Activated CD4-positive, alpha-beta T cell treated with anti-CD3 and anti-CD28 coated beads, Interleukin-2, amount 50 U/mL, for 1 hour (primary cell): ENCODE data around the gene UTS2R.

Experiments used
- DNase-seq: peaks from one replicate; pipeline ENCODE4 v3.0.0-alpha.2; 2020

Gene UTS2R

DNA sequence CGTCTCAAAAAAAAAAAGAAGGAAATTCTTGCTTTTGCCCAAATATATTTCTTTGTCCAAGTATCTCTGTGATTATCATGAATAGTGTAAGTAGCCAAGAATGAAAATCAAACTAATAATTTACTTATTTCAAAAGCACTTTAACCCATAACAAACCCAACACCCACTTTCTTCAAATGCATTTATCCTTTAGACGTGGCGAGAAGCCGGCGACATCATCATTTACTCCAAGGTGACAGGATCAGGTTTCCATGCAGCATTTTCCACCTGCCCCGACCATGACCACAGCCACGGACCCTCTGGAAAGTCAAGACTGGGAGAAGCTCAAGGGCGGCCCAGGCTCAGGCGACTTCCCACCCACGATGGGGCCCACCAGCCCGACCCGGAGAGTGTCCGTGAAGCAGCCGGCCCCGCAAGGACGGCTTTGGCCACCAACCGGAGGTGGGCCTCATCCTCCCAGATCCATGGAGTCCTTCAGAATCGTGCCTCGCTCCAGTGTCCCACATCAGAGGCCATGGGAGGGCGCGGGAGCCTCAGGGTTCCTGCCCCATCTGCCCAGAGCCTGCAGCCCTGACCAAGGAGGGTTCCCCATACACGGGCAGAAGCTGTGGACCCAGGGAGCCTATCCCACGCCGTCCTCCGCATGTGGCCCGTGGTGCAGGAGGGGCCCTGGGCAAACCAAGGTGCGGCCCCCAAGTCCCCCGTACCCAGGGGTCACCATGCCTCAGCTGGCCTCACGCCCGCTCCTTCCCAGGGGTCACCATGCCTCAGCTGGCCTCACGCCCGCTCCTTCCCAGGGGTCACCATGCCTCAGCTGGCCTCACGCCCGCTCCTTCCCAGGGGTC is 18.7 kb downstream of the UTS2R start:
- no peak for DNase-seq

DNA sequence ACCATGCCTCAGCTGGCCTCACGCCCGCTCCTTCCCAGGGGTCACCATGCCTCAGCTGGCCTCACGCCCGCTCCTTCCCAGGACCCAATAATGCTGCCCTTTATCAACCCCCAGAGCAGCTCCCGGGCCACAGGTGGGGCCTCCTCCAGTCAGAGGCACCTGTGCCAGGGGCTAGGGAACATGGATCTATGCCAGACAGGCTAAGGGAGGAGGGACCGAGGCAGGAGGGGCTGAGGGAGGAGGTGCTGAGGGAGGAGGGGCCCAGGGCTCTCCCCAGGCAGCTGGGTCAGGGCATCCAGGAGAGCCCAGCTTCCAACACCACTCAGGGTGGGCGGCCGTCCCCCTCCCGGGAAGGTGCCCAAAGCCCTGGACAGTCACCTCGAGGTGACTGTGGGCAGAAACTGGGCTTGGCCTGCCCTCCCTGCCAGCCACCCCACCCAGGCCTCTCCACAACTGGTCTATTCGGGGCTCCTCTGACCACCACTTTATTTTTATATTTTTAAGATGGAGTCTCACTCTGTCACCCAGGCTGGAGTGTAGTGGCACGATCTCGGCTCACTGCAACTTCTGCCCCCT is 19.4 kb downstream of the UTS2R start:
- no peak for DNase-seq

DNA sequence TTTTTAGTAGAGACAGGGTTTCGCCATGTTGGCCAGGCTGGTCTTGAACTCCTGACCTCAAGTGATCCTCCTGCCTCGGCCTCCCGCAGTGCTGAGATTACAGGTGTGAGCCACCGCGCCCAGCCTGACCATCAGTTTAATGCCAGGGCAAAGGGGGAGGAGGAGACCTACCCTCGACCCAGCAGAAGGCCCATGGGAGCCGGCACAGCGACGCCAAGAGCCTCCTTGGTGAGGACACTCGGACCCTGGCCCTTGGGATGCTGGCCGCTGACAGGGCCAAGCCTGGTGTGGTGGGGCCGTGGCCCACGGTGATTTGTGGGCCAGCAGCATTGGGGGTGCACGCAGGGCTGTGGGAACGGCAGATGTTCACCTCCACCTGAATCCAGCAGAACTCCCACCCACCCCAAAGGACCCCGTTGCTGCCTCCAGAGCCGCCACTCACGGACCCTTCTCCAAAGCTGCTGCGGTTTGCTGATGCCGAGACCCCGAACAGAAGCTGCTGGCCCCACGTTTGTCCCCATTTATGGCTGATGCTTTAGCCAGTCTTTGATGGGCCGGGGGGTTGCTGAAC is 20.0 kb downstream of the UTS2R start:
- no peak for DNase-seq

DNA sequence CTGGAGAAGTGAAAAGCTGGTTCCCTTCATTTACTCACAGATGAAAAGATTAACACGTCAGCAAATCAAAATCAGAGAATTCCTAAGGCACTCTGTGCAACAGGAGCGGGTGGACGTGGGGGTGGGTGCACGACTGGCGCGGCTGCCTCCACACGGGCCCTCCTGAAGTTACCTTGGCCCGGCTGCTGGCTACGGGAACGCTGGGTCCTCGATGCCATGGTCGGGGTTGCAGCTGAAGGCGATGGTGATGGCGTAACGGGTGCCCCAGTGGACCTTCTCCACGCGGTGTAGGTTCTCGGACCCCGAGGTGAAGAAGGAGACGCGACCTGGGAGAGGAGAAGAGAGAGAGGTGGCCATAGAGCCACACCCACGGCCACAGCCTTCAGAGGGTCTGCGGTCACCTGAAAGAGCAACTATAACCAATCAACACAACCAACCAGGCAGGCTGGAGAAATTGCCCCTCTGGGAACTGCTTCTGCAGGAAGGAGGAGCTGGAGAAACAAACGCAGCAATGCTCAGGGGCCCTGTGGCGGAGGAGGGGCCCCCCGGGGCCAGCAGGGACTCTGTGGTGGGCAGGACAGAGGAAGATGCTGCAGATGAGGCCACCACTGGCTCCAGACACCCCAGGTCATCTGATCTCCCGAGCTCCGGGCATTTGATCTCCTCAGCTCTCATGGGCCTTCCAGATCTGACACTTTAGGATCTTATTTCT is 20.8 kb downstream of the UTS2R start:
- DNase-seq = no peak

DNA sequence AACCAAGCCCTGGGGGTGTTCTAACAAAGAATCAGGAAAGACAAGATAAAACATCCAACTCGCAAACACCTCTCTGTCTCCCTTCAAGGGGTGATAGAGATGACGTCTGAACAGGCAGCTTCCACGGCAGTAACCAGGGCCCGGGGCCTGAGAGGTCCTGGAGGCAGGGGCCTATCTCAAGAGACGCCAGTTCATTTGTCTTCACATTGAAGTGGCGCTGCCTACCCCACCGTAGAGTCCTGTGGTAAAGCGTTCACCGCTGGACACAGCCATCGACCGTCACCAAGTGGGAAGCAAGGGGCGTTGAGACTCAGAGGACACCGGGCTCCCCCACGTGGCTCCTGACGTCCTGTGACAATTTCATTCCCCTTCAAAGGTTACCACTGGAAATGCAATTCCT is 21.4 kb downstream of the UTS2R start:
- DNase-seq = no peak

DNA sequence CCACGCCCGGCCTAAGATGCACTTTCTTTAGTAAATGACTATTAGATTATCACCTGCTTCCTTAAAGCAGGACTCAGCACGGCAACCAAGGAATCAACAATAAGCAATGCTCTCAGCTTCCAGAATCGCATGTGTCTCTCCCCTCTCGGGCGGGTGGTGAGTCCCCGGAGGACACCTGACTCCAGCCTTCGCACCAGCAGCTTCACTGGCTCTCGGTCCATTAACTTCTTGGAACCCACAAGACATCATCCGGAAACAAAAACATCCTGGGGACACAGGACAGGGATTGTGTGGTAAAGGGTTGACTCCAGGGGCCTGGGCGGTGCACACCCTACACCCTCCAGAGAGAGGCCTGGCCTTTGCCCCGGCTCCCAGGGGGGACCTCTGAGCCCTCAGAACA is 22.7 kb downstream of the UTS2R start:
- DNase-seq = no peak

DNA sequence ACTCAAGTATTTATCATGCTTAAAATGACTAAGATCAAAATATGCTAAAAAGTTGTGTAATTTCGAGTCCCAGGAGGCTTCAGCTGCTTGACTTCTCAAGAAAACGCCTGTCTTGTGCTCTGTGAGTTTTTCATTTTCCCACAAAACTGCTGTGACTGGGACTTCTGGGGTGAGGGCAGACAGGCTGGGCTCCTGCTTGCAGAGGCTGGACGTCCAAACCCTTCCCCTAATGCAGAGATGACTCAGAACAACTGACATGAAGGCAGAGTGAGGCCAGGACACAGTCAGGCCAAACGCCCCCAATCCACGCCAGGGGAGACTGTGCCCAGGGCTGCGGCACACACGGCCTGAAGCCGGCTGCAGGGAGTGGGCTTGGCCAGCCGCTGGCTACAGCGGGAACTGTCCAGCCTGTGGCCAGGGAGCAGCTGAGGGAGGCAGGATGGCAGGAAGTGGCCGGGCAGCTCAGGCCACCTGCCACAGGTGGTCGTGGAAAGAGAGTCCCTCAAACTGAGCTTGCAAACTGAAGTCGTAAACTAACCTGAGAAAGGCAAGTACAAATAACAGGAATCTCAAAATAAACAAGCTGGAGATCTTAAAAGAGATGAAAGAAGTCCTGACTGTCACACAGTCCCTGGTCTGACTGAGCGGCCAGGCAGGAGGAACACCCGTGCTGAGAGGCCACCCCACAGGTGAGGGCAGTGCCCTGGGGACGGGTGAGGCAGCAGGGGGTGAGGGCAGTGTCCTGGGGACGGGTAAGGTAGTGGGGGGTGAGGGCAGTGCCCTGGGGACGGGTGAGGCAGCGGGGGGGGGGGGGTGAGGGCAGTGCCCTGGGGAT is 25.3 kb downstream of the UTS2R start:
- DNase-seq = no peak

DNA sequence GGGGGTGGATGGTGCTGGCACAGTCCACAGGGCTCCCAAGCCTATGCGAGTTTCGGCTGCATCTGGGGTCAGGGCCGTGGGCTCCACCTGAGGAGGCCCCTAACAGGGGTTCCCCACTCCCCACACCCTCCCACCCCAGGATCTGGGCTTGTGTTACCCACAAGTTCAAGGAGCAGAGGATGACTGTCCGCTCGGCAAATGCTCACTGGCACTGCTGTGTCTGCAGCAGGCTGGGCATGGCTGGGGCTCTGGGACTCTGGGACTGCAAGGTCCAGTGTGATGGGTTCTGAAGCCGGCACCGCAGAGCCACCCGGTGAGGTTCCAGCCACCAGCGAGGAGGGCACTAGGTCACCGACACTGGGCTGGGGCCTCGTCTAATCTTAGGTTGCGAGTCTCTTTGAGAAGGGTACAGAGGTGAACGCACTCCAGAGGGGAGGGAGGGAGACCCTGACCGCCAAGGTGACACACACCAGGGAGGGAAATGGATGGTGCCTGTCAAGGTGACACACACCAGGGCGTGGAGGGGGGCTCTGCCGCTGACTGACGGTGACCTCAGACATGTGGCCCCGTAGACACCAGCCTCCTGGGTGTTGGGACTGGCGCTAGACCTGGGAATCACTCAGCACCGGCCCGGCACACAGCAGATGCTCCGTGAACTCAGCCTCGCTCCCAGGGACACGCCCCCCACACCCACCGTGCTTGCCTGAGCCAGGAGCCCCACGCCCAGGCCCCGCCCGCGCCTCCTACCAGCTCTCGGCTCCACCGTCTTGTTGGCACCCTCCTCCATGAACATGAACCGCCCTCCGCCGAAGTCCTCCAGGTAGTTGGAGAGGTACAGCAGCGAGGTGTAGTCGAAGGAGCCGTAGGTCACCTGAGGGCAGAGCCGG is 26.1 kb downstream of the UTS2R start:
- no peak for DNase-seq

DNA sequence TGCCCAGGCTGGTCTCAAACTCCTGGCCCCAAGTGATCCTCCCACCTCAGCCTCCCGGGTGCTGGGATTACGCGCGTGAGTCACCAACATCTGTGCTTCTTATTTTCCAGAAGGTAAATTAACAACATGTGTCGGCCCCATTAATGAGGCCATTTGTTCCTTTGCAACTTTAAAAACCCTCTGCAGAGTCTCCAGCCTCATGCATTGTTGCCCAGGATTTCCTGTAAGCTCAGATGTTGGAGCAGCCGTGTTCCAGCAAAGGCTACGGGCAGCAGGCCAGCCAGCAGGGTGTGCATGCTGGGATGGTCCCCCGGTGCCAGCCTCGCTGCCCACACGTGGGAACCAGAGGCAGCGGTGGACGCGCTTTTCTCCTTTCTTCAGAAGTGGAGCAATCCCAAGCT is 27.5 kb downstream of the UTS2R start:
- DNase-seq = no peak

DNA sequence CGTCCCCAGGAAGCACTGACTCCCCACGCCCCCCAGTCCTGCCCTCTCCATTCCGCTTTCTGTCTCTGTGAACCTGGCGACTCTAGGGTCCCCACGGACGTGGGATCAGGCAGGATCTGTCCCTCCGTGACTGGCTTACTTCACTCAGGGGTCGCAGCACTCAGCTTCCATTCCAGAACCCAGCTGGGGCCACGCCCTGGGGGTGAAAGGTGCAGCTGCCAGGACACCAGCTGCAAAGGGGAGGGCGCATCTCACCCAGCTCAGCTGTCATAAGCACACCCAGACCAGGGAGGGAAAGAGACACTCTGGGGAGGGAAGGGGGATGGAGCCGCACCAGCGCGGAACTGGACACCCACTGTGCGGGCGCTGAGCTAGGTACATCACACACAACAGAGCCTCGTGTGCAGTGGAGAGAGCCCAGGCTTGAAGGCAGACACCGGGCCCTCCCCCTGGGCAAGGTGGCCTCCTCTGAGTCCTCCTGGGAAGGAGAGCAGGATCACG is 28.1 kb downstream of the UTS2R start:
- no peak for DNase-seq

DNA sequence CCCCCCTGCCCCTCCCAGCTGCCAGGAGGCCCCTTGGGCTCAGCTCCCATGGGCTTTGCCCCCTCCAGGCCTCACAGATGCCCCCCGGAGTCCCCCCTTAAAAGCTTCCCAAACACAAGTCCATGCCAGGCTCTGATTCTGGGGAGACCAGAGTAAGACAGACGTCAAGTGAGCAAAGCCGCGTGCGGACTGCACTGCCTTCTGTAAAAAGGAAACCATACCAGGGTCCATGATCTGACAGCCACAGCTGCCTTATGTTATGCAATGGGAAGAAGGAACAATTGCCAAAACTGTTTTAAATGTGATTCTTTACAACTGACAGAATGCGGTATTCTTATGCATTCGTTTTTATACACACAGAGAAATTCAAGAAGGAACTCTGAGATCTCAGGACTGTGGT is 28.6 kb downstream of the UTS2R start:
- DNase-seq = no peak

DNA sequence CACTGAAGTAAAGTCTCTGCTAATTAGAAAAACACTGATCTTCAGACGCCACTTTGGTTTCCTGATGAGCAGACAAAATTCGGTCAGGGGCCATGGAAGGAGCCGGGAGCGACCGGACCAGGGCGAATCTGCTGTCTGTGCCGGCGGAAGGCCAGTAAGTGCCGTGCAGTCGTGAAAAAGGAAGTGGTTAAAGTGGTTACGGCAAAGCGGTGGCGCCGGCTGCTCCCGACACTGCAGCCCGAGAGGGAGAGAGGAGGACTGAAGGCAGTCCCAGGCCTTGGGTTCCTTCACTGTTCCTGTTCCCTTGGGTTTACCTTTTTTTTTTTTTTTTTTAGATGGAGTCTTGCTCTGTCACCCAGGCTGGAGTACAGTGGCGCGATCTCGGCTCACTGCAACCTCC is 29.3 kb downstream of the UTS2R start:
- peak; percentile 42 for DNase-seq

DNA sequence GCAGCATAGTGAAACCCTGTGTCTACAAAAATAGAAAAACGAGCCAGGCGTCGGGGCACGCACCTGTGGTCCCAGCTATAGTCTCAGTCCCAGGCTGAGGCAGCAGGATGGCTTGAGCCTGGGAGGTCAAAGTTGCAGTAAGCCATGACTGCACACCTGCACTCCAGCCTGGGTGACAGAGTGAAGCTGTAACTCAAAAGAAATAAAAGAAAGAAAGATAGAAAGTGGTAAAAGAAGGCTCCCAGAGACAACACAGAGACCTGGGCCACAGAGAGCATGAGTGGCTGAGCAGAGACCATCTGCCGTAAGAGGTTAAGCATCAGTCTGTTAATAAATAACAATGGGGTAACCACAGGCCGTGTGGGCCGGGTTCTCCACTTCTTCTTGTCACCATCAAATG is 31.3 kb downstream of the UTS2R start:
- DNase-seq = no peak

DNA sequence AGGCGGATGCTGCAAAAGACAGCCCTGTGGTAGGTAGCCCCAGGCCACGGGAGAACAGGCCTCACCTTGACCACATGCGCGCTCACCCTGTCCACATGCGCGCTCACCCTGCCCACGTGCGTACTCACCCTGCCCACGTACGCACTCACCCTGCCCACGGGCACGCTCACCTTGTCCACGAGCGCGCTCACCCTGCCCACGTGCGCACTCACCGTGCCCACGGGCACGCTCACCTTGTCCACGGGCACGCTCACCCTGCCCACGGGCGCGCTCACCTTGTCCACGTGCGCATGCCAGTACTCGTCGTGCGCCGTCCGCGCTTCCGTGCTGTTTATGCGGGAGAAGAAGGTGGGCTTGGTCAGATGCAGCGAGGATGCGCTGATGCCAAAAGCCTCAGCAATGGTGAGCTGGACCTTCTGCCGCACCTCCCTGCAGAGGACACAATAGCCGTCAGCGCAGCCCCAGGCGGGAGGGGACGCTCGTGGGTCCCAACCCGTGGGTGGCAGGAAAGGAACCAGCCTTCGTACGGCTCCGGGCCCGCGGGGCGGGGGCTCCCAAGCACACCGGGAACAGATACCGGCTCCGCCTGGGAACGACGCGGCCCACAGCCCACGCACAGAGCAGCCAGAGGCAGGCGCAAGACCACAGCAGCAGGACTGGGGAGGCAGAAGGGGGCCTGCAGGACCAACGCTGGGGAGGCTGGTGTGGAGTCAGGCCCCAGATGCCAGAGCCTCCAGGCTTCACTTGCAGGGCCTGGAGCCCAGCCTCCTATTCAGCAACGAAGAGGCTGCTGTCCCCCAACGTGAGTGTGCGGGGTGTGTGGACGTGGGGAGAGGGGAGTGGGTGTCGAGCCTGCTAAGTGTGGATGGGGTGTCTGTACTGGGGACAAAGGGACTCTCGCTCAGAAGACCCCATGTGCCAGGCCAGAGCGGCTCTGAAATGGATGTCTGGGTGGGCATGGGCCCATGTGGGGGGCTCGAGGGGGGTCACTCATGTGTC is 32.4 kb downstream of the UTS2R start:
- no peak for DNase-seq

DNA sequence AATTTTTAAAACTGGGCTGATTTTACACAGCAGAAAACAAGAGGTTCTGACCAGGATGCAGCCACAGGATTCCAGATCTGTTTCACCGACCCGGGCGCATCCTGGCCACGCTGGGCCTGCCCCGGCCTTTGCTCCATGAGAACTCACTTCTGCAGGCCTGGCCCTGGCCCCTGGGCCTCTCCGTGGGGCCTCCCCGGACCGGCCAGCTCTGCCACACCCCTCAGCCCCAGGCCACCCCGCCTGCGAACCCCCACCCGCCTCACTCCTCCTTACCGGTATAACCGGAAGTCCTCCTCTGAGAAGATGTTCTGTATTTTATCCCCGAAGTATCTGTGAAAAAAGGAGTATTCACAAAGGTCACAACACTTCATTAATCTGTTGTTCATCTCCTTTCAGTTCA is 33.5 kb downstream of the UTS2R start:
- DNase-seq = no peak

DNA sequence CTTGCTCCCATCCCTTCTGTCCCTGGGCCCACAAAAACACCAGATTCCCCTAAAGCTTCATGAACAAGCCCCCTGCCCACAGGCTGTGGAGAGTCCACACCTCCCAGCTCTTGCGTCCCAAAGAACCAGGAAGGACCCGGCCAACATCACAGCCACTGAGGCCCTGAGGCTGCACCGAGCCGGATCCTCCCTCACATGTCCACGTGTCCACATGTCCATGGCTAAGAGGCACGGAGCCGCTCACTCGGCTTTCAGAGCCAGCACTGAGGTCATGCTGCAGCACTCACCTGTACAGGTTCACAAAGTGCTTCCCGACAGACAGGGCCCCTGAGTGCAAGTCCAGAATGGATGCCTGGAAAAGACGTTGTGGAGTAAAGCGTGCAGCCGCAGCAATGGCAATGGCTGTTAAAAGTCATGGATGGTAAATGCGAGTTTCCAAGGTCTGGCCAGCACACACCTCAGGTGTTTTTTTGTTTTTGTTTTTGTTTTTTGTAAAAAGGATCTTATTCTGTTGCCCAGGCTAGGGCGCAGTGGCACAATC is 34.6 kb downstream of the UTS2R start:
- no peak for DNase-seq

DNA sequence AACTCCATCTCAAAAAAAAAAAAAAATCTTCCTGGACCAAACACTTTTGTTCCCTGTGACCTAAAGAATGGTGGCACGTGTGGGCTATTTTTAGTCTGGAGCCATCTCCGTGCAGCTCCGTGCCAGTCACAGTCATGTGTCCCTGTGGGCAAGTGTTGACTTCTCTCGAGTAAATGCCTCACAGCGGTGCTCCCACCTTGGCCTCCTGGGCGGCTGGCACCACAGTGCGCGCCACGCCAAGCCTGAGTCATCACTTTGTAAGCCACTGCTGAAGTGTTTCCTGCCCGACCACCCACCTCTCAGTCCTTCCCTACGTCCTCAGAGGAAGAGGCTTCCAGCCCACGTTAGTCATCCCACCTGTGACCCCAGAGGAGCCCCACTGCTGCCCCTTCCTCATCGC is 35.7 kb downstream of the UTS2R start:
- DNase-seq = no peak

DNA sequence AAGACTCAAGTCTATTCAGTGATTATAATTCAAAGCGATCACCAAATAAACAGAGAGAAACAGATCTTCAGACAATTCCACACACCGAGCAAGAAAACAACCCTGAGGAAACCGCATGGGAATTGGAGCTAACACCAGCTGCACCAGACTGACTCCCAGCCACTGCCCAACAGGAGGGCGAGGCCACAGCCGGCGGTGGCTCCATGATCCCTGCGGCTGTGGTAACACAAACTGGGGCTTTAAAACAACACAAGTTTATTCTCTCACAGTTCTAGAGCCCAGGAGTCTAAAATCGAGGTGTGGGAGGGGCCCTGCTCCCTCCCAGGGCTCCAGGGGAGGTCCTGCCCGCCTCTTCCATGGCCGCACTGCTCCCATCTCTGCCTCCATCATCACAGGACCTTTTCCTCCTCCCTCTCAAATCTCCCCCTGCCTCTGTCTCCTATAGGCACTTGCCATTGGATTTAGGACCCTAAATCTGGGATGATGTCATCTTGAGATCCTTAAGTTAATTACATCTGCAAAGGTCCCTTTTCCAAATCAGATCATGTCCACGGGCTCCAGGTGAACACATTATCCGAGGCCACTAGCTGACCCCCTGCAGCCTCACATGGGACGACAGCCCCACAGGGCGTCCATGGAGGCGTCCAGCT is 36.8 kb downstream of the UTS2R start:
- DNase-seq = no peak

DNA sequence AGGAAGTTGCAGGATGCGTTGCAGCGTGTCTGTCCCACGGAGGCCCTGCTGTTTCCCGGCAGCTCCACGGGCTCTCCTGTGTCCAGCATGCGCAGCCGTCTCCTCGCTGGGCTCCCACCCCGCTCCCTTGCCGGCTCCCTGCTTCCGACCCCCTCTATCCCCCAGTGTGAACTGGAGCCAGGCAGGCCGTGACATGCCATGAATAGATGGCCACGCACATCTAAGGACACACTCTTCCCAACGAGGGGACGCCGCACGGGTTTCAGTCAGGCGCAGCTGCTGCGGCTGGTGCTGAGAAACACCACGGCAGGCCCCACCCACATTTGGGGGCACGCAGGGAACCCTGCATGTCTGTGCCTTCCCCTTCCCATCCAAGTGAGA is 37.4 kb downstream of the UTS2R start:
- no peak for DNase-seq
